ENCODE data around the gene SHISAL2A. TPM values are rescaled to one million over a fixed set of nuclear protein-coding genes. Genes with fewer than 3 reads are reported as not detected.

Gene SHISAL2A
- polyA plus RNA-seq, 3 donors: 0.18 to 0.26 TPM; not detected in 1

- WGBS, 3 donors: 4 to 5% (median 5%) methylated on average over 34 to 35 of the region's 35 CpGs
Observed at GRCh38 chr1:52702886-52703787, 70.2 kb downstream of the SHISAL2A start.

GRCh38 chr1:52706136-52706670, 73.2 kb downstream of the SHISAL2A start:
- 63 to 69% (median 63%) methylated on average over 6 of the region's 6 CpGs for WGBS, 3 donors

More at GRCh38 chr1:52702886-52703787, 70.2 kb downstream of the SHISAL2A start:
- H3K27ac ChIP-seq (ENCODE audit: low read depth, low read length): peak overlapping the region; percentile 65

More at GRCh38 chr1:52706136-52706670, 73.2 kb downstream of the SHISAL2A start:
- no peak overlapping the region for H3K27ac ChIP-seq (ENCODE audit: low read depth, low read length)

Other genes starting within 250 kb of the SHISAL2A start
- gene ORC1, start 228.7 kb upstream of the SHISAL2A start, polyA plus RNA-seq: under 1 TPM; 0.19 to 0.34 (median 0.30) TPM
- 10 to 100 TPM; 11.7 to 17.7 (median 14.1) TPM for gene PRPF38A, start 228.6 kb upstream of the SHISAL2A start, polyA plus RNA-seq
- 10 to 100 TPM; 15.5 to 21.0 (median 17.0) TPM for gene TUT4, start 80.1 kb upstream of the SHISAL2A start, polyA plus RNA-seq
- gene GPX7, start 30.8 kb upstream of the SHISAL2A start, polyA plus RNA-seq: 10 to 100 TPM in 1 of 3 donors, 1 to 10 TPM in 2; 8.2 to 10.6 (median 8.7) TPM
- 10 to 100 TPM in 1 of 3 donors, 1 to 10 TPM in 2; 6.8 to 13.2 (median 8.9) TPM for gene COA7, start 65.2 kb downstream of the SHISAL2A start, polyA plus RNA-seq
- gene ZYG11B, start 93.3 kb downstream of the SHISAL2A start, polyA plus RNA-seq: 1 to 10 TPM; 2.8 to 8.8 (median 6.9) TPM
- gene ZYG11A, start 209.6 kb downstream of the SHISAL2A start, polyA plus RNA-seq: under 1 TPM in 1 of 3 donors, not detected in 2; 0.03 TPM